GM18511 (cell line): ENCODE results near the gene DLGAP3.

Source experiments
- ATAC-seq: cut with Tn5 transposase; IDR thresholded peaks from one replicate; pipeline ENCODE4 v1.9.1; 2021; ENCODE audit warnings: mild to moderate bottlenecking, moderate library complexity; ENCODE audit not compliant: unreplicated experiment

Gene DLGAP3

GRCh38 chr1:34869760-34870159, 59.7 kb downstream of the DLGAP3 start:
- no peak for ATAC-seq

- ATAC-seq = no peak
These were observed 61.0 kb downstream of the DLGAP3 start for GRCh38 chr1:34868230-34869049.

- no peak for ATAC-seq
These were observed 62.0 kb downstream of the DLGAP3 start for GRCh38 chr1:34867415-34867814.

DNA sequence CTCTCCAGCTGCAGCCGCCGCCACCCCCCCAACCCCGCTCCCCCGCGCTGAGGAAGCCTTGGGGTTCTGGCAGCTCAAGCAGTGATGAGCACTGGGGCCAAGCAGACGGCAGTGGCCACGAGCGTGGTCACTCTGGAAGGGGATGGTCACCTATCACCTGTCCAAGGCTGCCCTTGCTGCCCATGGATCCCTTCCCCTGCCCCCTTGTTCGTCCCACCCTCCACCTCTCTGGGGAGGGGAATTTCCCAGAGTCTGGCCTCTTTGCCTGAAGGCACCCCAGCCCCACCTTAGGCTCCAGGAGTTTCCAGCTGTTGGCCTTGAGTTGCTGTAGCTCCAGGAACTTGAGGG, 62.7 kb downstream of the DLGAP3 start:
- no peak for ATAC-seq

- ATAC-seq = peak; percentile 72
These were observed 63.3 kb downstream of the DLGAP3 start for GRCh38 chr1:34865981-34866761.

DNA sequence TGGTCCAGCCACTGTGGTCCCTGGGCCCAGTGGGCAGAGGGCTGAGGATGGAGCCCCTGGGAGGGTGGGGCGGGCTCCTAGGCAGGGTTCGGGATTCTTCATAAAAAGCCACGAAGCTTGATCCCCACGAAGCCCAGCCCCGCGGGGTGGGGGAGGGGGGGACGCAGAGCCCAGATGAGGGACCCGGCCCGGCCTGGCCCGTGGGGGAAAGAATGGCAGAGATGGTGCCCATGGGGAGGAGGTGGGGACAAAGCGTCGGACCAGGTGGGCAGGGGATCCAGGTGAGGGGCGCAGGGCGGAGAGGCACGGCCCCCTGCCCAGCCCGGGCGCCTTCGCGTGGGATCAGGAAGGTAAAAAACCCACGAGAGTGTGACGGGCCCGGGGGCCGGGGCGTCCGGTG, 63.9 kb downstream of the DLGAP3 start:
- ATAC-seq = no peak

DNA sequence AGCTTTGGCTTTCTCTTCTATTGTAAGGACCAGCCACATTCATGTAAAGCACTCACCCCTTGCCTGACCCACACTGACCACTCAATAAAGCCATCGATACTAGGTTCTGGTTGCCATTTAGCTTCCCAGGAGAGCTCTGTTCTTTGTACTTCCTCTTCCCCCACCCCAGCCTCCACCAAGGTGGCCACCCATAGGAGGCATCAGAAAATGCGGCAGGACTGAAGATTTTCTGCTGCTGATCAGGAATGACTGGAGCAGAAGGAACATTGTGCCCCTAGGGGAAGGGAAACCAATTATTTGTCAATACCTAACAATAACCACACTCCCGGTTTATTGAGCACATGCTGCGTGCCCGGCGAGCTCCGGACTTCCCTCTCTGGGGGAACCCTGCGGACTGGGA, 64.7 kb downstream of the DLGAP3 start:
- ATAC-seq = no peak

- ATAC-seq = no peak
These were observed 65.9 kb downstream of the DLGAP3 start for GRCh38 chr1:34863501-34863900.

DNA sequence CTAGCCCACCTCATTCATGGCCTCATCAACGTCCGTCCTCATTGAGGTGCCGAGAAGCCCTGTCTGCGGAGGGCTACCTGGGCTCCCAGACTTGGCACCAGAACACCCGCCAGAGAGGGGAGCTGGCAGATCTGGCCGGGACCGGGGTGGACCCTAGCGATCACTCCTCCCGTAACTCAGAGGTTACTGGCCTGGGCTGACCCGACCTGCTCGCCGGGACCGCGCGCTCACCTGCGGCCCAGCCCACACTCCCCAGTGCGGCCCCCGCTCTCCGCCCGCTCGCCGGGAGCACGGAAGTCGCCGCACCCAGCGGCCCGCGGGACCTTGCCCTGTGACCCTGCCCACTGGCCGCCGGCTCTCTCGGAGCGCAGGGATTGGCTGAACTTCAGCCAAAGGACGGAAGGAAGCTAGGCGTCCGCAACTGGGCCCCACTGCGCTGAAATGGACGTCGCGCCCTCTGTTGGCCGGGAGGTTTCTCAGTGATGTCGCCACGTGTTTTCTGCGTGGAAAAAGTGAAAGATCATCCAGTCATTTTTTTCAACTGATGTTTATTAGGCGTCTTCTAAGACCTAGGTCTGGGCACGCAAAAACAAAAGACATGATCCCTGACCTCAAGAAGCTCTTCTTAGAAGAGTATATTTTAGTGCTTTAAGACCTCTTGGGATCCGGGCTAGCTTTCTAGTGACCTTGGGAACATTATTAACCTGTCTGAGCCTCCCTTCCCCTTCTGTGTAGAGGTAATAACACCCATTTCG, 69.8 kb downstream of the DLGAP3 start, which contains the start of gene SMIM12:
SMIM12 (minus strand) TSS at position 304 of the 755 bp plus-strand sequence. CDS start 3,772 bp downstream, outside the sequence.
- peak; percentile 98 for ATAC-seq

DNA sequence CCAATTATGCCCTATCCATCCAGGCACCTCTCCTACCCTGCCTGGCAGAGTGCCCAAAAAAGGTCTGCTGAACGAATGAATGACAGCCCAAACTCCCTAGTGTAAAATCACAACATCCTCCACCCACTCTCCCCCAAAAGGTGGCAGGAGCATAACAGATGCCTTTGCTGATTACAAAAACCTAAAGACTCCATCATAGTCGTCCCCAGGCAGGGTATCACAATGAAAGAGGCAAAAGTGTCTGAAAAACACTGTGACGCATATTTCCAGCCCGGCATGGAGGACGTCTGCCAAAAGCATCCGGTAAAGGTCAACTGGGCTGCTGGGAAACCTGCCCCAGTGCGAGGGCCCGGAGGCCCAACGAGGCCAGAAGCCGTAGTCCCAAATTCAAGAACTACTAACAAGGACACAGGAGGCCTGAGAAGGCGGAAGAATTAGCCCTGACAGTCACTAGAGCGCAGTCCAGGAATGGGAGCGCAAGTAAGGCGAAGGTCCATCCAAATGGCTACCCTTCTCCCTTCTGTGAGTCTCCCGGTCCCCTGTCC, 70.5 kb downstream of the DLGAP3 start:
- ATAC-seq = peak; percentile 30

- no peak for ATAC-seq
These were observed 72.8 kb downstream of the DLGAP3 start for GRCh38 chr1:34856697-34857096.

DNA sequence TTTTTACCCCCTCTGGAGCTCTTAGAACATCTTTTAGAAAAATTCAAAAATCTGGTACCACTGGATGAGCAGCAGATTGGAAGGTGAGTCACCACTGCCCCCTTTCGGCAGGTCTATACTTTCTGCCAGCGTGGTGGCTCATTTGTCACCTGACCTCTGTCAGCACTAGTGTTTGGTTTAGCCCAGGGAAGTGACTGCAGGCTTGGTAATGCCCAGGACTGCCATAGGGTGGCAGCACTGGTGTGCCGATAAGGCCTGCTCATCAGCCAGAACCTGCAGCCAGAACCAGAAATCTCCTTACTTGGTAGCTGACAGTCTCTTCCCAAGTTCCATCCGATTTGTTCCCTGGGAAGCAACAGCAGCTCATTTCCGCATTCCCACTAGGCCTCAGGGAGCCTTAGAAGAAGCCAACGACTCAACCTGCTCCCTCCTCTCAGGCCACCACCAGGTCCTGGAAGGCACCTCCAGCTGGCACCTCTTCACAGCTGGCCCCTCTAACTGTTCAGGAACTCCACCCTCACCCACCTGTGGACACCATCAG, 76.7 kb downstream of the DLGAP3 start:
- peak; percentile 93 for ATAC-seq

DNA sequence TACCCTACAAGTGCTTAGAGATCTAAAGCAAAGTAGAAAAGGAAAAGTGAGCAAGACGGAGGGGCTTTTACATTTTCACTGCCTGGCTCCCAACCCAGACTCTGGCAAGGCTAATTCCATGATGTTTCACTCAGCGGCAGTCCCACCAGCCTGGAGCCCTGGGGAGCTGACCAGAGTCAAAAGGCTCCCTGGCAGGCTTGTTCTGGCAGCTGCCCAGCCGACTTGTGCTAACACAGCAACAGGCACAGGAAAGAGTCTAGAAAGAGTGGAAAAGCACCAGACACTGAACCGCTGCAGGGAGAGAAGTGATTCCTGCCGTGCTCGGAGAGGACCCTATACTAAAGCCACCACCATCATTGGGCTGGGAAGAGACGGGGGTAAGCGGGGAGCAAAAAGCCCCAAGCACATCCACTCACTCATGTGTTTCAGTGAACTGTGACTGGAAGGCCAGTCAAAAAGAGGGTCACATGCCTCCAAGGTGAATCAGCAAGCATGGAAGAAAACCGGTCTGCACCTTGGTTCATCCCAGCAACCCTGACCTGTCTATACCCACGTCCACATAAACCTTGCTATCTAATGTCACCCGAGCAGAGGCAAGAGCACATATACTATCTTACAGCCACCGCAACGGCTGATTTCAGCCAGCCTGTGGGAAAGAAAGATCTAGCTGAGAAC, 77.9 kb downstream of the DLGAP3 start:
- no peak for ATAC-seq

GRCh38 chr1:34850382-34850781, 79.1 kb downstream of the DLGAP3 start:
- ATAC-seq = no peak

- ATAC-seq = no peak
These were observed 82.4 kb downstream of the DLGAP3 start for GRCh38 chr1:34847094-34847493.

DNA sequence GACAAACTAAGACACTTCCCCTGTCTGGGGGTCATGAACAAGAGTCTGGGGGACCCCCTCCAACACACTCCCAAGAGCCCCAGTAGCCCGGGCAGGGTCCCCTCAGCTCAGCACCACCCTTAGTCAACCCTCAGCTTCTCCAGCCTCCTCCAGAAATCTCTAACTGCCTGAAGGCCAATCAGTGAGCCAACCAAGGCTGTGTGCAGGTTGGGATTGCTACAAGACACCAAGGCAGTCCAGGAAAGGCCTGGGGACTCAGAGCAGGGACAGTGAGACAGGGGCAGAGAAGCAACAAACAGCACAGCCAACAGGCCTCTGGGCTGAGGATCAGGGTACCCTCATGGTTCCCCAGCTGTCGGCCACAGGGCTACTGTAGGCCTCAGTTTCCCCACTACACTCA, 83.2 kb downstream of the DLGAP3 start:
- ATAC-seq = no peak

DNA sequence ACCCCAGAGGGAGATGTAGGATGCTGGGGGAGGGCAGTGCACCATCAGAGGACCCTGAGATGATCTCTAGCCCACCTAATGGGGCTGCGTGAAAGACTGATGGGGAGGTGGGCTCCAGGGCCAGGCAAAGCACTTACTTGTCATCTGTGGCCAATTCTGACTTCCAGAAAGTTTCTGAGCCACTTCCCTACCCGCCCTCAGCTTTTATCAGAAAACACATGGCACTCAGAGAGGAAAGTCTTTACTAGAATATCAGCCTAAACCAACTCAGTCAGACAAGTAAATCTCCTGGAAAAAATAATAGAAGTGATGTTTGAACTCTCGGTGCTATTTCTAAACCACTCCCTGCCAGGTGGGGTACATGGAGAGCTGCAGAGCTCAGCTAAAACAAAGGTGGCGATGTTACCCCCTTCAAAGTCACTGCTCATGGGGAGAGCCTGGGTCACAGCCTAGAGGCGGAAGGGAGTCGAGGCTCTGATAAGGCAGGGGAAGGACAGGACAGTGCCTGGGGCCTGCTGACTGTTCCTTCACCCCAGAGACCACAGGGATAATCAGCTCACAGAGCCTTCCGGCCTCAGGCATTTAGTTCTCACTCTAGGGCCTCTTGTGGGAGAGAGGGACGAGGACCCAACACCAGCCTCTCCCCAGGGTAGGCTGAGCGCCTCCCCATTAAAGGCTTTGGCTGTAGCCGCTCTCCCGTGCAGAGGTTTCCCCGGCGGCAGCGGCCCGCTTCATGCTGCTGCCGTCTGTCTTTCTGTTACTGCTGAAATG, 84.1 kb downstream of the DLGAP3 start:
- no peak for ATAC-seq

DNA sequence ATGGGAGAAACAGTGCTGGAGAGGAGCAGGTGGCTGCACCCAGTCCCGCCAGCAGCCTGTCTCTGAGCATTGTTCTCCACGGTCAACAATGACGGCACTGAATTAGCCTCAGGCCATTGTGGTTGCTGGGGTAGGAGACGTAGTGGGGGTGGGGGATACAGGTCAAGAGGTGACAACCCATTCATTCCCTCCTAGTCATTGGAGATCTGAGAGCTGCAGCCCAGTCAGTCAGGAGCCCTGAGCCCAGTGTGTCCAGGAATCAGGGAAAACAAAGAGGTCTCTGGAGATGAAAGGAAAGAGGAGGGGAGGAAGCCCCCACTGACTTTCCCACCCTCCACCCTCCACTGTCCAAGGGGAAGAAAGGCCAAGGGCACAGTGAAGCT, 85.2 kb downstream of the DLGAP3 start:
- no peak for ATAC-seq

DNA sequence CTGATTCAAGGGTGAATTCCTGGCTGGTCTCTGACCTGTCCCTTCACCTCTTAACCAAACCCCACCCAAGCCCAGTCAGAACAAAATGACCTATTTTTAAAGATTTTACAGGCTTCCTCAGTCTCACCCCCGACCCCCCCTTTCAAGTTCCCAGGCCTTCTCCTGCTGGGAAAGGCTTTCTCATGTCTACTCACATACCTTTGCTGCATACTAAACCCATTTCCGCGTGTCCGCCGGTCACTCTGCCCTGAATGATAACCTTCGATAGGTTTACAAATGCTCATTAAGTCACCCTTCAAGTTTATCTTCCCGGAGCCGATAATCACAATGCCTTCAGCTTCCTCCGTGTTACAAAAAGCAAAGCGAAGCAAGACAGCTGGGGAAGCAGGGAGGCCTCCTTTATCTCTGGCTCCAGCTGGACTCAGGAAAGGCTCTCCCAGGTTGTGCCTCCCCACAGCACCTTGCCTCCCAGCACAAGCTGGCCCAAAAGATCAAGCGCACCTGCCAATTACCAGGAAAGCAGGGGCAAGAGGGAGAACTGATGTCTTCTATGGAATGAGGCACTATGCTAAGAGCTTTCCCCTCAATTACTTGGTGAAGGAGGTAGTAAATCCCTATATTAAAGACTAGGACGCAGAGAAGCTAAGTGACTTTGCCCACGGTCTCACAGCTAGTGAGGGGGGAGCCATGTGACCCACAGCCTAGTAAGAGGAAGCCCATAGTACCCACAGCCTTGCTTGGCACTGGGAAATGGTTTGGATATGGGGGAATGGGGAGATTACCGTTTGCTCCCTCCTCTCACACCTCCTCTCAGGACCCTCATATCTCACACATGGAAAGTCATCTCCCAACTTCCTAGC, 85.8 kb downstream of the DLGAP3 start:
- no peak for ATAC-seq
